Vagina (tissue), 2 donors: Measurements from ENCODE around the gene SLC30A5.

Source experiments
- CTCF ChIP-seq, 3 experiments: fragments of 450-650 bp in 2 of 3; fragments of 200-600 bp in 1 of 3; sonication (generic) in 1 of 3; IDR thresholded peaks; one replicate each; pipeline ENCODE4 v1.5.1; 2017 to 2019; ENCODE audit warnings: antibody characterized with exemption in 3 of 3, mild to moderate bottlenecking in 2 of 3, moderate library complexity in 2 of 3
- POLR2AphosphoS5 ChIP-seq, 2 donors: sonication (generic); formaldehyde crosslinking; IDR thresholded peaks; one replicate each; pipeline ENCODE4 v1.9.0; 2017; ENCODE audit warnings: antibody characterized with exemption in 2 of 2, mild to moderate bottlenecking in 2 of 2, low read depth in 1 of 2; ENCODE audit not compliant: insufficient read depth in 1 of 2

GRCh38 chr5:69167493-69167855 lies 73.7 kb downstream of the SLC30A5 start:
- TF ChIP-seq POLR2AphosphoS5 (IDR thresholded peaks at IDR 0.05; ENCODE audit: insufficient read depth in 1 of 2, low read depth in 1 of 2) (no peak), CTCF (IDR thresholded peaks at IDR 0.05) (no peak)
